HL-60 (cell line): ENCODE results near the gene SRGAP3.

Source experiments
- DNase-seq, 2 experiments: peaks; one replicate each; pipeline ENCODE4 v3.0.0-alpha.2; 2010 to 2020; ENCODE audit warnings: low read depth in 1 of 2, low spot score in 1 of 2
- H3K27ac ChIP-seq: fragments of 250-450 bp; sonication (Bioruptor Pico); replicated peaks from 2 replicates; pipeline ENCODE4 v1.5.1; 2020; ENCODE audit warnings: mild to moderate bottlenecking, moderate library complexity
- H3K27me3 ChIP-seq: fragments of 250-450 bp; sonication (Bioruptor Pico); 2 replicates; pipeline ENCODE4 v1.5.1; 2021; ENCODE audit warnings: mild to moderate bottlenecking, moderate library complexity; ENCODE audit not compliant: insufficient read depth, poor library complexity, severe bottlenecking
- H3K4me3 ChIP-seq: replicated peaks from 2 replicates; pipeline ENCODE4 v1.5.1; 2011; ENCODE audit warnings: mild to moderate bottlenecking, control low read depth, low read length; ENCODE audit not compliant: insufficient read depth
- GABPA ChIP-seq: IDR thresholded peaks from 2 replicates; pipeline ENCODE4 v1.6.1; 2012; ENCODE audit warnings: low read depth
- POLR2AphosphoS5 ChIP-seq: IDR thresholded peaks from 2 replicates; pipeline ENCODE4 v1.6.1; 2012; ENCODE audit warnings: low read depth
- SPI1 ChIP-seq: IDR thresholded peaks from 2 replicates; pipeline ENCODE4 v1.6.1; 2012; ENCODE audit warnings: low read depth, mild to moderate bottlenecking, borderline replicate concordance
- TF ChIP-seq, protein P1 (sequence below): IDR thresholded peaks from one replicate; pipeline ENCODE4 v1.5.1; 2011; ENCODE audit warnings: low read length, control low read depth, inconsistent platforms; ENCODE audit not compliant: insufficient read depth
- TF ChIP-seq, protein P2 (sequence below): IDR thresholded peaks from 2 replicates; pipeline ENCODE4 v1.6.1; 2012; ENCODE audit warnings: low read depth; ENCODE audit not compliant: insufficient replicate concordance

SRGAP3 gene

DNA sequence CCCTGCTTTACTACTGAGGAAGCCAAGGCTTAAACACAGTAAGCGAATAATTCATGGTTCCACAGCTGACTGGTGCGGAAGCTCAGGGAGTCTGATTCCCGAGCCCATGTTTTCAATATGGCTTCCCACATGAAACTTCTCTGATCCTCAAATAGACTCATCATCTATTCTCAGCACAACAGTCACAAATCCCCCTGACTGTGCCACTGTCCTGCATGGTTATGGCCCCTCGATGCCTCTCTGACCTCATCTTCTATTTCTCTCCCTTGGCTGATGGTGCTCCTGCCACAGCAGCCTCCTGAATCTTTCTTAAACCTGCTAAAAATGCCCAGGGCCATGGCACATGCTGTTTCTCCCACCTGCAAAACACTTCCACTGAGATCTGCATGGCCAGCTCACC, 43.2 kb downstream of the SRGAP3 start:
- H3K27me3 ChIP-seq = no peaks in the 10 kb centered on the region
- no peak for DNase-seq
- no peak overlapping the region for H3K27ac ChIP-seq
- TF ChIP-seq, protein P1, sequence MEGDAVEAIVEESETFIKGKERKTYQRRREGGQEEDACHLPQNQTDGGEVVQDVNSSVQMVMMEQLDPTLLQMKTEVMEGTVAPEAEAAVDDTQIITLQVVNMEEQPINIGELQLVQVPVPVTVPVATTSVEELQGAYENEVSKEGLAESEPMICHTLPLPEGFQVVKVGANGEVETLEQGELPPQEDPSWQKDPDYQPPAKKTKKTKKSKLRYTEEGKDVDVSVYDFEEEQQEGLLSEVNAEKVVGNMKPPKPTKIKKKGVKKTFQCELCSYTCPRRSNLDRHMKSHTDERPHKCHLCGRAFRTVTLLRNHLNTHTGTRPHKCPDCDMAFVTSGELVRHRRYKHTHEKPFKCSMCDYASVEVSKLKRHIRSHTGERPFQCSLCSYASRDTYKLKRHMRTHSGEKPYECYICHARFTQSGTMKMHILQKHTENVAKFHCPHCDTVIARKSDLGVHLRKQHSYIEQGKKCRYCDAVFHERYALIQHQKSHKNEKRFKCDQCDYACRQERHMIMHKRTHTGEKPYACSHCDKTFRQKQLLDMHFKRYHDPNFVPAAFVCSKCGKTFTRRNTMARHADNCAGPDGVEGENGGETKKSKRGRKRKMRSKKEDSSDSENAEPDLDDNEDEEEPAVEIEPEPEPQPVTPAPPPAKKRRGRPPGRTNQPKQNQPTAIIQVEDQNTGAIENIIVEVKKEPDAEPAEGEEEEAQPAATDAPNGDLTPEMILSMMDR = no peak
- TF ChIP-seq GABPA = no peak
- TF ChIP-seq SPI1 = no peak
- TF ChIP-seq, protein P2, sequence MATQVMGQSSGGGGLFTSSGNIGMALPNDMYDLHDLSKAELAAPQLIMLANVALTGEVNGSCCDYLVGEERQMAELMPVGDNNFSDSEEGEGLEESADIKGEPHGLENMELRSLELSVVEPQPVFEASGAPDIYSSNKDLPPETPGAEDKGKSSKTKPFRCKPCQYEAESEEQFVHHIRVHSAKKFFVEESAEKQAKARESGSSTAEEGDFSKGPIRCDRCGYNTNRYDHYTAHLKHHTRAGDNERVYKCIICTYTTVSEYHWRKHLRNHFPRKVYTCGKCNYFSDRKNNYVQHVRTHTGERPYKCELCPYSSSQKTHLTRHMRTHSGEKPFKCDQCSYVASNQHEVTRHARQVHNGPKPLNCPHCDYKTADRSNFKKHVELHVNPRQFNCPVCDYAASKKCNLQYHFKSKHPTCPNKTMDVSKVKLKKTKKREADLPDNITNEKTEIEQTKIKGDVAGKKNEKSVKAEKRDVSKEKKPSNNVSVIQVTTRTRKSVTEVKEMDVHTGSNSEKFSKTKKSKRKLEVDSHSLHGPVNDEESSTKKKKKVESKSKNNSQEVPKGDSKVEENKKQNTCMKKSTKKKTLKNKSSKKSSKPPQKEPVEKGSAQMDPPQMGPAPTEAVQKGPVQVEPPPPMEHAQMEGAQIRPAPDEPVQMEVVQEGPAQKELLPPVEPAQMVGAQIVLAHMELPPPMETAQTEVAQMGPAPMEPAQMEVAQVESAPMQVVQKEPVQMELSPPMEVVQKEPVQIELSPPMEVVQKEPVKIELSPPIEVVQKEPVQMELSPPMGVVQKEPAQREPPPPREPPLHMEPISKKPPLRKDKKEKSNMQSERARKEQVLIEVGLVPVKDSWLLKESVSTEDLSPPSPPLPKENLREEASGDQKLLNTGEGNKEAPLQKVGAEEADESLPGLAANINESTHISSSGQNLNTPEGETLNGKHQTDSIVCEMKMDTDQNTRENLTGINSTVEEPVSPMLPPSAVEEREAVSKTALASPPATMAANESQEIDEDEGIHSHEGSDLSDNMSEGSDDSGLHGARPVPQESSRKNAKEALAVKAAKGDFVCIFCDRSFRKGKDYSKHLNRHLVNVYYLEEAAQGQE = no peak
- TF ChIP-seq POLR2AphosphoS5 = no peak
- no peak overlapping the region for H3K4me3 ChIP-seq

DNA sequence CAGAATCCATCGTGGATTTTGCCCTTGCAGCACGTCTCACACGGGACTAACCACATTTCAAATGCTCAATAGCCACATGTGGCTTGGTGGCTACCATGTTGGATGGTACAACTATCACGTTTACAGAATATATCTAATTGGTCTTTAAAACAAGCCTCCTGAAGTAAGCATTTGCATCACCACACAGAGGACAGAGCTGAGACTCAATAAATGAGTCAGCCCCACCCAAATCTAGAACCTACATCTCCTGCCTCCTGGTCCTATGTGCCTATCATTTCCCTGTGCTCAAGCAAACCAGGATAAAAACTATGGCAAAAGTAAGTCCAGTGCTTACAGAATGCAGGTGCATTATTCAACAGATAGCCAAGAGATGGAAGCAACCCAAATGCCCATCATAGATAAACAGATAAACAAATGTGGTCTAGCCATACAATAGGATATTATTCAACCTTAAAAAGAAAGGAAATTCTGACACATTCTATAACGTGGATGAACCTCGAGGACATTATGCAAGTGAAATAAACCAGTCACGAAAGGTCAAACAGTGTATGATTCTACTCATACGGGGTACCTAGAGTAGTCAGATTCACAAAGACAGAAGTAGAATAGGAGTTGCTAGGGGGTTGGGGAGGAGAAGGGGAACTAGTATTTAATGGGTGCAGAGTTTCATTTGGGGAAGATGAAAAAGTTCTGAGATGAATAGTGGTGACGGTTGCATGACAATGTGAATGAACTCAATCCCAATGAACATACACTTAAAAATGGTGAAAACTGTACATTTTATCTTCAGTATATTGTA, 43.9 kb downstream of the SRGAP3 start:
- TF ChIP-seq POLR2AphosphoS5 (no peak), SPI1 (no peak), GABPA (no peak)
- TF ChIP-seq, protein P2 = no peak
- TF ChIP-seq, protein P1 = no peak
- peak in 1 of 2 experiments; percentile 5 for DNase-seq
- Histone ChIP-seq H3K27me3 (no peaks in the 10 kb centered on the region), H3K27ac (no peak overlapping the region), H3K4me3 (no peak overlapping the region)

DNA sequence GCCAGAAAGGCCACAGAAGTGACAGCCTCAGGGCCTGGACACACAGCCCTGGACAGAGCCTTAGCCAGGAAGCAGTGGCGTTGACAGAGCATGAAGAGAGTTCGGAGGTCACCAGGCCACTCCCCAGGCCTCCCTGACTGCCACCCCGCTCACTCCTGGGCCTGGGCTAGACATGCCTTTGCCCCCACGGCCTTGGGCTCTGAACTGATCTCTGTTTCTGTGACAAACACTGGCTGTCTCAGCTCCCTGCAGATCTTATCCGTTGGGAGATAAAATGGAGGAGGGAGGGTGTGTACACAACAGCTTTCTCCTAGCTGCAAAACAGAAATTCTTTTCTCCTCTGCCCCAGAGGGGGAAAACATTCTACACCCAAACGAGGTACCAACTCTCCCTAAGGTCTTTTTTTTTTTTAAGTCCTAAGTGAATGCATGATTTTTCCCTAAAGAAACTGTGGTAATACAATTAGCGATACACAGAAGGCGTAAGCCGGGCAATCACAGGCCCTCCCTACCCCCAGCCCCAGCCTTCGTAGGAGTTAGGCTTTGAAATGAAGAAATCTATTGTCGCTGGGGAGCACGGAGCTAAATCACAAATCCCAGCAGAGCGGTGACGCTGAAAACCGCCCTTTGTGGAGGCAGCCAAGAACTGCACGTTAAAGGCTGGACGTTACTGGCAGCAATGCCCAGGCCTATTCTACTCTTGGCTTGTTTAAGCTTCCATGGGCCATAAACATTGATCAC, 45.0 kb downstream of the SRGAP3 start:
- no peak for TF ChIP-seq GABPA
- no peak for TF ChIP-seq POLR2AphosphoS5
- no peak for TF ChIP-seq SPI1
- TF ChIP-seq, protein P1 = no peak
- TF ChIP-seq, protein P2 = no peak
- no peak for DNase-seq
- Histone ChIP-seq H3K27me3 (no peaks in the 10 kb centered on the region), H3K4me3 (no peak overlapping the region), H3K27ac (no peak overlapping the region)
